ENCODE data around the gene E2F4.

E2F4 gene, protein sequence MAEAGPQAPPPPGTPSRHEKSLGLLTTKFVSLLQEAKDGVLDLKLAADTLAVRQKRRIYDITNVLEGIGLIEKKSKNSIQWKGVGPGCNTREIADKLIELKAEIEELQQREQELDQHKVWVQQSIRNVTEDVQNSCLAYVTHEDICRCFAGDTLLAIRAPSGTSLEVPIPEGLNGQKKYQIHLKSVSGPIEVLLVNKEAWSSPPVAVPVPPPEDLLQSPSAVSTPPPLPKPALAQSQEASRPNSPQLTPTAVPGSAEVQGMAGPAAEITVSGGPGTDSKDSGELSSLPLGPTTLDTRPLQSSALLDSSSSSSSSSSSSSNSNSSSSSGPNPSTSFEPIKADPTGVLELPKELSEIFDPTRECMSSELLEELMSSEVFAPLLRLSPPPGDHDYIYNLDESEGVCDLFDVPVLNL

GRCh38 chr16:67191995-67192681 is at the start of gene E2F4:
TSS of gene E2F4 (plus strand) at chr16:67192155. CDS start at chr16:67192228, 73 bp downstream.
- DNase-seq = peak; percentile 77

DNA sequence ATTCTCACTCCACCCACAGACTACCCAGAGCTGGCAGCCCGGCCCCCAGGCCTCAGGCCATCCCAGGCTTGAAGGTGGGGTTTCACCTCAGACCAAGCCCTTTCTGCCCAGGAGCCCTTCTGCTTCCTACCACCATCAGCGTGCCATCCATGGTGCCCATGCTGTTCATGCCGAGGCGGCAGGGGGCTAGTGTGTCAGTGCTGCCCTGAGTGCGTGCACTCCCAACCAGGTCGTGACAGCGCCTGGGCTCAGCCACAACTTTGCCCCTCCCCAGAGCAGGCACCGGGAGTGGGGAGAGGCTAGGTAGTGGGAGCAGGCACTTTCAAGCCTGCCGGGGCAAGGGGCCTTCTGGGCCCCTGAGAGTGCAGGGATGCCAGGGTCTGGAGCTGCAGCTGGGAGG is 49.6 kb upstream of the E2F4 start:
- DNase-seq = no peak

DNA sequence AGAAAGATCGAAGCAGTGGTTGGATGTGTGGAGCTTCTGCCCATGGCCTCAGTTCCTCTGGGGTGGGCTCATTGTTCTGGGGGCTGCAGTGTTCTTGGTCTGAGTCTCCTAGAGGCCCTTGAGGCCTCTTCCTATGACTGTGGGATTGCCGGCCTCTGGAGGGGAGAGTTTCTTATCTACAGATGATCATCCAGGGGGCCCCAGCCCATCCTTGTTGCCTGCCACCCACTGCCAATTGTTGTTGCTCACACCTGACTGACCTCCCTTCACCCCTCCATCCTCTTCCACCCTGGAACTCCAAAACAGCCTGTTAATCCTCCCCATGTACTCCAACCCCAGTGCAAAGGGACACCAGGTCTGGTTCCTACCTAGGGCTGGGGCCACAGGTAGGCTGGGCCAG is 47.0 kb upstream of the E2F4 start:
- DNase-seq = no peak

GRCh38 chr16:67145746-67146145 is 46.2 kb upstream of the E2F4 start:
- DNase-seq = no peak

DNA sequence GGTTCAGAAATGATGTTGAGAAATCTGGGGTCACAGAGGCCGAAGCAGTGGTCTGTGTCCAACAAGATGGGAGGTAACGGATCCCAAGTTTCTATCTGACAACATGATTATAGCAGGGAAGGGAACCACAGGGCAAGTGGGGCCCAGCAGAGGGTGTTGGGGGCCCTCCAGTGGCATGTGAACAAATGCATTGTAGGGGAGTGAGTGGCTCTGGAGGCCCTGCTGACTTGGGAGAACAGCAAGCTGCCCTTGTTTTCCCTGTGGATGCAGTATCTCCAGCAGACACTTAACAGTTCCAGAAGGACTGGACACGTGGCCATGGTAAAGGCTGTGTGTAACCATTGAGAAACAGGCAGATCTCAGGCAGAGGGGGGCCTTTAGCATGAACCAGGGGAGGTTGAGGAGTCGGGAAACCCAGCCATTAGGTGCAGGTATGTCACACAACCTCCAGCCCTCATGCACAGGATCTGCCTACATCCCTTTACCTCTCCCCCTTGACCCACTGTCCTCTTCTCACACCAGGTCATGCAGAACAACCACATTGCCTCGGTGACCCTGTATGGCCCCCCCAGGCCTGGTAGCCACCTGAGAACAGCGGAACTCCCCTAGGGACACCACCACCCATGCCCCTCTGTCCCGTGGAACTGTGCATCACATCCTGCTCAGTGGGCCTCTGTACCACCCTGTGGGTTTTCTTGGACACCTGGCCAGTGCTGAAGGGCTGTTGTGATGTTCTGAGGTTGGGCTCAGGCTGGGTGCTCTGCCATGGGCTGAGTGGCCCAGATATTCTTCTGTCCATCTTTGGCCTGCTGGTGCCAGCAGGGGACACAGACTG is 45.2 kb upstream of the E2F4 start:
- no peak for DNase-seq

DNA sequence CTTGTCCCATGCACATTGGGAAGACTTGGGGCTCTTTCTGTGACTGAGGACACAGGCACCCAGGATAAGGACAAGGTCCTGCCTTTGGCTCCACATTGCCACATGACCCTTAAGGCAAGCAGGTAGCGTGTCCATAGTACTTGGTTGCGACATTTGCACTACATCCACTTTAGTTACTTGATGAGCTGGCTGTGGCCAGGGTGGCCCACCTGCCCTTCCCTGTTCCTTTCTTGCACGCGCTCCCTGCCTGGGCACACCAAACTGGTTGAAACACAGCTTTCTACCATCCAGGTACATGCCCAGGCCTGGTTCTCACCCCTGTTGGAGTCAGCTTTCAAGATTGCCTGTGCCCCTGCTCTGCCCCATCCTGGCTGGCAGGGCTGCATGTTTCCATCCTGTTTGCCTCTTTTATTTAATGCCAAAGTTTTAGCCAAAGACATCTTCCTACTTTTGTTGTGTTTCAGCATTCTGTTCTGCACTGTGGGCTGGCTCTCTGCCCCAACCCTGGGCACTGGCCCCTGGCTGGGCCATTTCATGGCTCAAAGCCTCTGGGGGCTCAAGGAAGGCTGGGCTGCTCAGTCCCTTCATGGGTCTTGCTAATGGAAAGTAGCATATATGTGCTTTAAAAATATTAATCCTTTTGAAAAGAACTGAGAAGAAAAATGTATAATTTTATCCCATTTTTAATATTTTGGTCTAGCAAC is 44.4 kb upstream of the E2F4 start:
- DNase-seq = no peak

GRCh38 chr16:67148221-67148620 is 43.7 kb upstream of the E2F4 start:
- DNase-seq = no peak

DNA sequence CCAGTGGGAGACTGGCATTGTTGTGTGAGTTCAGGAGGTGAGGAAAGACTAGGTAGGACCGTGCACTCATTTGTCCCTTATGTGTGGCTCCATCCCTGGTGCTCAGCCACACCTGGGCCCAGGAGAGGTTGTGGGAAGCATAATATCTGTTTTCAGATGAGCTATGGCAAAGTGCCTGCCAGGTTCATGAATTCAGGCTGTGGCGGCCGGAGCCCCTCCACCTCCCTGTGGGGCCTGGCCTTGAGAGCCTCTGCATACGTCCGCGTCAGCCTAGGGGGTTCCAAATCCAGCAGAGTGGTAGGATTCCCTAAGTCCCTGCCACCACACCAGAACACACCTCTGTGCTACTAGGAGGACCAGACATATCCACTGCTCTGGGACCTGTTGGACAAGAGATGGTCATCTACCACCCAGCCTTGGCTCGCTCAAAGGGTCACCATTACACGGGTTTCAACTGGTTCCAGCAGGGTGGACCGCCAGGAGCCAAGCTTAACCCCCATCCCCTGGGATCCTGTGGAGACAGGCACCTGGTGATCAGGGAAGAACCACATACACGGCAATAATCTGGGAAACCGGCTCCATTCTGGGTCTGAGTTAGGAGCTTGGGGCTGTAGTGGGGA is 43.2 kb upstream of the E2F4 start:
- no peak for DNase-seq

GRCh38 chr16:67149276-67150046 is 42.5 kb upstream of the E2F4 start:
- DNase-seq = no peak

GRCh38 chr16:67150047-67150832 is 41.7 kb upstream of the E2F4 start:
- peak; percentile 12 for DNase-seq

DNA sequence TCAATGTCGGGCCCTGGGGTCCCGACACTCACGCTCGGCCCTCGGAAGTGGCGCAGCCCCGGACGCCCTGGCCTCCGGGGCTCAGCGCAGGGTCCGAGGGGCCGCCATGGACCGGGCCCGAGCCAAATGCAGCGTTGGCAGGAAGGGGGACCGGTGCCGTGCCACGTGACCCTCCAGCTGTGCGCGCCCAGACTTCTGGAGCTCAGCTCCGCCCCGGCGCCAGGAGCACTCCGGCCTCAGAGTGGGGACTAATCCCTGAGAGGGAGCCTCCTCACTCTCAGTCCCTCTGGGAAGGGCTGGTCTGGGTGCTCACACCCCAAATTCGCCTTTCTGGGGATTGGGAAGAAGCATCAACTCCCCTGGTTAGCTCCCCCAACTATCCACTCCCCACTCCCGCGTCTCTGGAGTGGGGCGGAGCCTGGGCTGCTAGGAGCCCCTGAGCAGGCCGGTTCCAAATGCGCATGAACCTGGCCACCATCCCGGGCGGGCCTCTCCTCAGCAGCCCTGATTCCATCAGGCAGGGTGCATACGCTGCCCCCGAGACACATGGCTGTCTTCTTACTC is 41.0 kb upstream of the E2F4 start, which contains the start of gene B3GNT9:
Gene B3GNT9, minus strand, starts transcription at position 166 of the 564 bp plus-strand sequence. CDS start 513 bp downstream, outside the sequence.
- DNase-seq = peak; percentile 20

GRCh38 chr16:67151431-67152097 is 40.4 kb upstream of the E2F4 start:
- DNase-seq = no peak

GRCh38 chr16:67154578-67155294 is 37.2 kb upstream of the E2F4 start:
- DNase-seq = peak; percentile 28

DNA sequence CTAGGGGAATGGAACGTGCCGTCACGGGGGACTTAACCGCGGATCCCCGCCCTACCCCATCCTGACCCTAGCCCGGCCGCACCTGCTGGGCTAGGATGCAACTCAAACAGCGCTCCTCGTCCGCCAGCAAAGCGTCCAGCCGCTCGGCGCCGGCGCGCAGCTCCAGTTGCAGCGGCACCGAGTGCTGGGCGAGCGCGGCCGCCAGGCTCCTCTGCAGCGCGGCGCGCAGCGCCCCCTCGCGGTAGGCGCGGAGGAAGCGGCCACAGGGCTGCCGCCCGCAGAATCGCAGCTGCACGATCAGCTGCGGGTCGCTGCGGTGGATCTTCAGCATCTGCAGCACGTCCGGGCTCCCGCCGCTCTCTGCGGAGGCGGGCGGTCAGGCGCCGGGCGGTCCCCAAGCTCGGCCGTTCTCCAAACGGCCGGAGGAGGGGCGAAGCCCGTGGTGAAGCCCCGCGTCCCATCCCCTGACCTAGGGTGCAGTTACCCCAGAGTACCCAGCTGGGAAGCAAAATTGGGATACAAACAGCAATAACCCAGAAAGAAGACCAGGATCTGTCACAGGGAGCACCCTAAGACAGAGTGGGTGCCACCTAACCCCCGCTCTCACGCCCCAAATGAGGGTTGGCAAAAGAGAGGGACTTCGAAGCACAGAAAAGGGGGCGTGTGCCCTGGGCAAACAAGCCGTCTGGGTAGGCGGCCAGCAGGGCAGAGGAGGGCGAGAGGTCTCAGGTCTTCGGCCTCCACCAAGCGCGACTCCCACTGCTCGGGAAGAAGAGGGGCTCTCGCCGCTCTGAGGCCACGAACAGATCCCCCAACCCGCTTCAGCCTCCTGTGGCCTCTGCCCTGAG is 36.4 kb upstream of the E2F4 start:
- DNase-seq = peak; percentile 71

DNA sequence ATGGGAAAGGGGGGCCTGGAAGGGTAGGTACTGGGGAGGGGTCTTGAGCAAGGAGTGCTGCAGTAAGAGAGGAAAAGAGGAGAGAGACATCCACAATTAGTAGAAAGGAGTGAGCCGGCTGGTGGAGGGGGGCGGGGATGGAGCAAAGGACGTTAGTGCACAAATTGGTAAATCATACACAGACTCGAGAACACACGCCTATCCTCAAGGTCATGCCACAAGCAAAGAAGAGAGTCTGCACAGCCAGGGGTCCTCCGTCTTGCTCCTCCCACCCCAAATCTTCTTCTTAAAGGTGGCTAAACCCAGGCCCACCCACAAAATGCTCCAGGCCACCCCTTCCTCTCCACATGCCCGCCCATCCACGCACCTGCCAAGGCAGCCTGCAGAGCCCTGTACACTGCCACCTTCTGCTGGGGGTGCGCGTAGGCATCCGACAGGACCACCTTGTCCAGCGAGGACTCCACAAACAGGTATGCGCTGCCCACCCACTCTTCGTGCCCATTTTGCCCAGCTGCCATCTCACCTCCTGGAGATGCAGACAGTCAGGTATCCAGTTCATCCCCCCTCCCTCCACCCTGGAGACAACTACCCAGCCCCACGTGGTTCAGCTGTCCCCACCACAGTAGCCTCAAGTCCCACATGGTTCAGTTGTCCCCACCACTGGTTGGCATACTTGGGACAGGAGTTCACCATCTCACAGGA is 35.7 kb upstream of the E2F4 start:
- no peak for DNase-seq

GRCh38 chr16:67157106-67157748 is 34.7 kb upstream of the E2F4 start:
- no peak for DNase-seq
